GM10248 (cell line): ENCODE measurements around the gene KLHL6.

Experiments used
- CTCF ChIA-PET: fragments of 300-600 bp; sonication (Branson Sonifier 250); formaldehyde crosslinking; extraction: SDS; loops from one replicate; lab custom pipeline; 2021; ENCODE audit warnings: antibody characterized with exemption; lab: Yijun Ruan, JAX
- POLR2A ChIA-PET: fragments of 350-650 bp; sonication (Branson Sonifier 250); formaldehyde crosslinking; extraction: SDS; loops from one replicate; lab custom pipeline; 2020; ENCODE audit warnings: antibody characterized with exemption; lab: Yijun Ruan, JAX
- DNase-seq: peaks from one replicate; pipeline ENCODE4 v3.0.0; 2012; ENCODE audit errors: extremely low spot score
- TF ChIP-seq, protein P1 (sequence below): IDR thresholded peaks from 2 replicates; pipeline ENCODE4 v1.5.1; 2012; ENCODE audit warnings: mild to moderate bottlenecking, low read depth; ENCODE audit errors: extremely low read depth, missing control alignments, control extremely low read depth

KLHL6 gene

DNA sequence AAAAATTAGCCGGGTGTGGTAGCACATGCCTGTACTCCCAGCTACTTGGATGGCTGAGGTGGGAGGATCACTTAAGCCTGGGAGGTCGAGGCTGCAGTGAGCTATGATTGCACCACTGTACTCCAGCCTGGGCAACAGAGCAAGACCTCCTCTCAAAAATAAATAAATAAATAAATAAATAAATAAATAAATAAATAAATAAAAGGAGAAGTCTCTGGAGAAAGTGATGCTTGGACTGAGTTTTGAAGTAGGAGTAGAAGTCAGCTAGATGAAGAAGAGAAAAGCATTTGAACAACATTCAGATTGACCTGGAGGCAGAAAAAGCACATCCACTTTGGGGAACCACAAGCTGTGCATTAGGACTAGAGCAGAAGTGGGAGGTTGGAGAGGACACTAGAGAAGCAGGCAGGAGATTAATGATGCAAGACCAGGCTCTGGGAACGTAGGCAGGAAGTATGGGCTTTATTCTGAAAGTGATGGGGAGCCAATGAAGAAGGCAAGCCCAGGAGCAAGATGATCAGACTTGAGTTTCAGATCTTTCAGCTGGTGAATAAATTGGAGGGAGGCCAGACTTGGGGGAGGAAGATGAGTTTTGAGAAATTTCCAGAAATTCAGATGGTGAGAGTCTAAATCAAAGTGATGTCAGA, 48.7 kb downstream of the KLHL6 start:
- CTCF ChIA-PET, result interaction anchor here (1.1 to 1.5 kb wide), 3 partner anchors 9 to 74 kb away, joined by 3 to 5 read pairs (median 4); no protein-coding TSS in a partner anchor
- TF ChIP-seq, protein P1, sequence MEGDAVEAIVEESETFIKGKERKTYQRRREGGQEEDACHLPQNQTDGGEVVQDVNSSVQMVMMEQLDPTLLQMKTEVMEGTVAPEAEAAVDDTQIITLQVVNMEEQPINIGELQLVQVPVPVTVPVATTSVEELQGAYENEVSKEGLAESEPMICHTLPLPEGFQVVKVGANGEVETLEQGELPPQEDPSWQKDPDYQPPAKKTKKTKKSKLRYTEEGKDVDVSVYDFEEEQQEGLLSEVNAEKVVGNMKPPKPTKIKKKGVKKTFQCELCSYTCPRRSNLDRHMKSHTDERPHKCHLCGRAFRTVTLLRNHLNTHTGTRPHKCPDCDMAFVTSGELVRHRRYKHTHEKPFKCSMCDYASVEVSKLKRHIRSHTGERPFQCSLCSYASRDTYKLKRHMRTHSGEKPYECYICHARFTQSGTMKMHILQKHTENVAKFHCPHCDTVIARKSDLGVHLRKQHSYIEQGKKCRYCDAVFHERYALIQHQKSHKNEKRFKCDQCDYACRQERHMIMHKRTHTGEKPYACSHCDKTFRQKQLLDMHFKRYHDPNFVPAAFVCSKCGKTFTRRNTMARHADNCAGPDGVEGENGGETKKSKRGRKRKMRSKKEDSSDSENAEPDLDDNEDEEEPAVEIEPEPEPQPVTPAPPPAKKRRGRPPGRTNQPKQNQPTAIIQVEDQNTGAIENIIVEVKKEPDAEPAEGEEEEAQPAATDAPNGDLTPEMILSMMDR, result no peak
- POLR2A ChIA-PET, result no interaction called here

DNA sequence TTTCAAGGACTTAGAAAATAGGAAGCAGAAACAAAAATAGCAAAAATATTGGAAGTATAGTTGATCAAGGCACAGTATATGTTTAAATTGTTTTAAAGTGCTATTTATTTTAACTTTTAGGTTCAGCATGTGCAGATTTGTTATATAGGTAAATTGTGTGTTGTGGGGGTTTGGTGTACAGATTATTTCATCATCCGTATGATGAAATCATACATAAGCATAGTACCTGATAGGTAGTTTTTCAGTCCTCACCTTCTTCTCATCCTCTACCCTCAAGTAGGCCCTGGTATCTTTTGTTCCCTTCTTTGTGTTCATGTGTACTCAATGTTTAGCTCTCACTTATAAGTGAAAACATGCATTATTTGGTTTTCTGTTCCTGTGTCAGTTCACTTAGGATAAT, 50.9 kb downstream of the KLHL6 start:
- POLR2A ChIA-PET, result no interaction called here
- CTCF ChIA-PET, result interaction anchor here (1.6 kb wide), 1 partner anchor 25 kb away, joined by 5 read pairs; no protein-coding TSS in a partner anchor
- TF ChIP-seq, protein P1, result no peak
- no peak for DNase-seq

More for the DNA sequence above, 48.7 kb downstream of the KLHL6 start:
- no peak for DNase-seq

DNA sequence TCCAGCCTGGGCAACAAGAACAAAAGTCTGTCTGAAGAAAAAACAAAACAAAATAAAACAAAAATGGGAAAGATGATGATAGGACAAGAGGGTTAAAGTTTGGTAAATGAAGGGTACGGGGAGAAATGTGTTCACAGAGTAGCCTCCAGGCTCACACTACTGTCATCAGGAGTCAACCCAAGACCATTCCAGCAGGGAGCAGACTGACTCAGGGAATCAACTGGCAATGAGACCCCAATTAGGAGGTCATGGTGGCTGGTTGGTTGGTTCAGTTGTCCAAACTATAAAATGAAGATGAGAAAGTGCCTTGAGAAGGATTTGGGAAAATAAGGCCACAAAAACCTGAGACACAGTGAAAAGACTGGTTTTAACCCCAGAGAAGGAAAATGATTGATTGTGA, 51.8 kb downstream of the KLHL6 start:
- POLR2A ChIA-PET, result no interaction called here

DNA sequence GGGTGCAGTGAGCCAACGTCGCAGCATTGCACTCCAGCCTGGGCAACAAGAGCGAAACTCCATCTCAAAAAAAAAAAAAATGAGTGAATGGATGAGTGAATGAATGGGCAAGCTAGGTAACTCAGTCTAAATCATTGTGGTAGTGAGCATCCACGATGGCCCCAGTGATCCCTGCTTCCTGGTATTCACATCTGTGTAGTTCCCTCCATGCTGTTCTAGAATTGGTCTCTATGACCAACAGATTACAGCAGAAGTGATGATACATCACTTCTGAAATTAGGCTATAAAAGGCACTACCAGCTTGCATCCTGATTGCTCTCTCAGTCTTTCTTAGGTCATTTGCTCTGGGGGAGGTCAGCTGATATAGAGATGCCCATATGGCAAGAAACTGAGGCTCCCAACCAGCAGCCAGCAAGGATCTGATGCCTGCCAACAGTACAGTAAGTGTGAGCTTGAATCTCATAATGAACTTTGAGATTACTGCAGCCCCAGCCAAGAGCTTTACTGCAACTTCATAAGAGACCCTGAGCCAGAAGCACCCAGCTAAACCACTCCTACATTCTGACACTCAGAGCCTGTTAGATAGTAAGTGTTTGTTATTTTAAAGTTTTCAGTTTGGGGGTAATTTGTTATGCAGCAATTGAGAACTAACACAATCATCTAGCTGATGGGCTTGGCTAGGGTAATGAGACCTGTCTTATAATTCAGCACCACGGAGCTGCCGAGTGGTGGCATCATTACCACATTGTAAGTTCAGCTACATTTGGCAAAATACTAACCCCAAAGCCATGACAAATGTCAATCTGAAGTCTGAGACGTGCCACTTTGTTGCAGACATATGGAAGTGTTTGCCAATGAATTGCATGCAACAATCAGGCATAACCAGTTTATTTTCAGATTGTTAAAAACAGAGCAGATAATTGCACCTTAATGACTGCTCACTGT, 53.0 kb downstream of the KLHL6 start:
- POLR2A ChIA-PET, result interaction anchor here (0.6 kb wide), 1 partner anchor 48 kb away, joined by 3 read pairs; no protein-coding TSS in a partner anchor
- TF ChIP-seq, protein P1, result no peak
- CTCF ChIA-PET, result interaction anchor here (1.1 to 1.6 kb wide), 4 partner anchors 12 to 168 kb away, joined by 3 to 5 read pairs (median 4); no protein-coding TSS in a partner anchor
- no peak for DNase-seq

More for the DNA sequence above, 51.8 kb downstream of the KLHL6 start:
- TF ChIP-seq, protein P1, result no peak
- CTCF ChIA-PET, result interaction anchor here (1.4 to 1.6 kb wide), 3 partner anchors 14 to 77 kb away, joined by 4 to 5 read pairs (median 5); no protein-coding TSS in a partner anchor
- DNase-seq, result no peak

DNA sequence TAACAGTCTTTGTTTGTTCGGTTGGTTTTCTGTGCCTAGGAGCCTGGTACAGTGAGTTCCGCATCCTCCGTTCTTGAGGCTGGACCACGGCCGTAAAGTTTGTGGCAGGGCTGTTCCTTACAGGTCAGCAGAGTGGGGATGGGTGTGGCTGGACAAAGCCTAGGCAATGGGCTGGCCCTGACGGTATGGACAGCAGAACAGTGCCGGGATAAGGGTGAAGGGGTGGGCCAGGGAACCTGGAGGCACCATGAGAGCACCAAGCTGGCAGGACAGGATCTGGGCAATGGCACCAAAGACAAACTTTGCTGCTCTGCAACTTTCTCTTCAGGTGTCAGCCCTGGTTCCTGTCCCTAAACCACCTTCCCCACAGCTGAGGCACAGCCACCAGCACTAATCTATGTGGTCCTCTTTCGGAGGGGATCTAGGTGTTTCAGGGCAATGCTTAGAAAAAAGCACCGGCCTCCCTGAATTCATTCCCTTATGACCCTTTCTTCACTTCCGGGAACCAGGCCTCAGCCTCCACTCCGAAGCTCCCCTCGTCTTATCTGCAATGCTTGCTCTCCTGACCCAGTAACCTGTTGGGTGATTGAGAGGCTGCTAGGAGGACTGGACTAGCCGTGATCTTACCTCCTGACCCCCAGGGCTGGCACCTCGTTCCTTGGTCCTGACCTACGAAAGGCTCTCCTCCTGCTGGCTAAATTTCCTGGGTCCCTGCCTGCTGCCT, 54.4 kb downstream of the KLHL6 start:
- POLR2A ChIA-PET, result no interaction called here
- DNase-seq, result no peak
- TF ChIP-seq, protein P1, result no peak
- CTCF ChIA-PET, result interaction anchor here (0.8 to 1.6 kb wide), 2 partner anchors 19 to 169 kb away, joined by 3 read pairs; no protein-coding TSS in a partner anchor
